H1 (cell line): Measurements from ENCODE around the gene LZTFL1. TPM values are rescaled to one million over a fixed set of nuclear protein-coding genes. Genes with fewer than 3 reads are reported as not detected.

Experiments used
- ASH2L ChIP-seq: fragments of 200-600, 300-600 bp; sonication (generic); IDR thresholded peaks from one replicate; pipeline ENCODE4 v1.7.1; 2017; ENCODE audit warnings: low read length
- CBX8 ChIP-seq: fragments of 300-800, 300-1000 bp; sonication (generic); IDR thresholded peaks from 2 replicates; pipeline ENCODE4 v1.7.1; 2016; ENCODE audit warnings: low read depth, low read length, borderline replicate concordance
- CHD1 ChIP-seq: IDR thresholded peaks from 2 replicates; pipeline ENCODE4 v1.6.1; 2012; ENCODE audit warnings: low read depth, low read length, improper control_type of control experiment
- RFX5 ChIP-seq: IDR thresholded peaks from 2 replicates; pipeline ENCODE4 v1.6.1; 2011; ENCODE audit warnings: low read depth, low read length, improper control_type of control experiment, borderline replicate concordance
- SUZ12 ChIP-seq: fragments of 200-600 bp; sonication (generic); IDR thresholded peaks from 2 replicates; pipeline ENCODE4 v1.6.1; 2012; ENCODE audit warnings: mild to moderate bottlenecking, inconsistent platforms, low read length, moderate library complexity, mixed read lengths
- polyA plus RNA-seq, 7 experiments: library from polyadenylated mRNA; depleted of rRNA in 3 of 7; stranded (reverse) in 5 of 7; unstranded in 2 of 7; fragments of >200 nt in 5 of 7; fragments of 200-250 nt in 2 of 7; gene quantifications; 1 replicate in 5 of 7; 2 replicates in 1 of 7; 4 replicates in 1 of 7; pipeline versions ENCODE4 v1.2.1 to v1.2.3, GENCODE V29; 2011 to 2013; ENCODE audit warnings: missing spikeins in 2 of 7, mixed read lengths in 2 of 7
- total RNA-seq: library from RNA; stranded (reverse); fragmentation: NEBNext Ultra II Directional; extraction: Animal tissue kit (Norgen Biotek cat#: 25700); gene quantifications from 2 replicates; pipeline ENCODE4 v1.2.1, GENCODE V29; 2021

Gene LZTFL1
- total and polyA plus RNA-seq, 2 of the 8 experiments (the other 6 are each of a cell fraction or from before 2014, with no cell fraction given): 8.7 to 11.5 TPM

GRCh38 chr3:45781841-45782240, 60.1 kb downstream of the LZTFL1 start (continued):
- no peak for TF ChIP-seq RFX5
- no peak for TF ChIP-seq SUZ12
- no peak for TF ChIP-seq CHD1
- no peak for TF ChIP-seq CBX8
- TF ChIP-seq ASH2L: no peak
